ENCODE data around the gene MAGI2. TPM values are rescaled to one million over a fixed set of nuclear protein-coding genes. Genes with fewer than 3 reads are reported as not detected.

Gene MAGI2
- polyA plus RNA-seq, 4 donors: 0.22 to 2.1 (median 1.5) TPM

- Histone ChIP-seq H3K36me3 (ENCODE audit: control insufficient read depth in 3 of 3, insufficient read depth in 2 of 3, low read depth in 1 of 3, low read length in 3 of 3) (no peaks in the 10 kb centered on the region), H3K27ac (ENCODE audit: low read depth in 1 of 3, low read length in 2 of 3) (no peak overlapping the region), H3K9me3 (ENCODE audit: control insufficient read depth in 2 of 2, insufficient read depth in 1 of 2, low read depth in 1 of 2, low read length in 1 of 2) (no peaks in the 10 kb centered on the region), H3K4me3 (ENCODE audit: low read depth in 1 of 3, low read length in 3 of 3) (no peak overlapping the region), H3K4me1 (ENCODE audit: control insufficient read depth in 3 of 3, insufficient read depth in 2 of 3, low read depth in 1 of 3, low read length in 2 of 3) (no peaks in the 10 kb centered on the region), H3K27me3 (ENCODE audit: control insufficient read depth in 3 of 3, insufficient read depth in 3 of 3, low read length in 3 of 3) (peaks cover 0 to 7% (median 0%) of the 10 kb centered on the region in 3 donors)
- 39 to 82% (median 65%) methylated on average over 36 to 40 of the region's 40 CpGs for WGBS, 3 donors
- peak in 1 of 2 donors; percentile 28 for DNase-seq
- FAIRE-seq: no peak
Measured at GRCh38 chr7:78039790-78040776, 1413.4 kb downstream of the MAGI2 start.

- peaks cover 0 to 7% (median 0%) of the 10 kb centered on the region in 3 donors for H3K27me3 ChIP-seq (ENCODE audit: control insufficient read depth in 3 of 3, insufficient read depth in 3 of 3, low read length in 3 of 3)
- 82 to 90% (median 89%) methylated on average over 7 of the region's 7 CpGs for WGBS, 3 donors
- no peak overlapping the region for H3K27ac ChIP-seq (ENCODE audit: low read depth in 1 of 3, low read length in 2 of 3)
- no peaks in the 10 kb centered on the region for H3K4me1 ChIP-seq (ENCODE audit: control insufficient read depth in 3 of 3, insufficient read depth in 2 of 3, low read depth in 1 of 3, low read length in 2 of 3)
- no peak for FAIRE-seq
- no peaks in the 10 kb centered on the region for H3K9me3 ChIP-seq (ENCODE audit: control insufficient read depth in 2 of 2, insufficient read depth in 1 of 2, low read depth in 1 of 2, low read length in 1 of 2)
- H3K36me3 ChIP-seq (ENCODE audit: control insufficient read depth in 3 of 3, insufficient read depth in 2 of 3, low read depth in 1 of 3, low read length in 3 of 3): no peaks in the 10 kb centered on the region
- no peak overlapping the region for H3K4me3 ChIP-seq (ENCODE audit: low read depth in 1 of 3, low read length in 3 of 3)
- DNase-seq: no peak
Measured at GRCh38 chr7:78038465-78039080, 1414.9 kb downstream of the MAGI2 start.

GRCh38 chr7:78037603-78038002, 1415.9 kb downstream of the MAGI2 start:
- no peaks in the 10 kb centered on the region for H3K9me3 ChIP-seq (ENCODE audit: control insufficient read depth in 2 of 2, insufficient read depth in 1 of 2, low read depth in 1 of 2, low read length in 1 of 2)
- H3K36me3 ChIP-seq (ENCODE audit: control insufficient read depth in 3 of 3, insufficient read depth in 2 of 3, low read depth in 1 of 3, low read length in 3 of 3): no peaks in the 10 kb centered on the region
- H3K4me3 ChIP-seq (ENCODE audit: low read depth in 1 of 3, low read length in 3 of 3): no peak overlapping the region
- peaks cover 0 to 7% (median 0%) of the 10 kb centered on the region in 3 donors for H3K27me3 ChIP-seq (ENCODE audit: control insufficient read depth in 3 of 3, insufficient read depth in 3 of 3, low read length in 3 of 3)
- H3K27ac ChIP-seq (ENCODE audit: low read depth in 1 of 3, low read length in 2 of 3): no peak overlapping the region
- no peaks in the 10 kb centered on the region for H3K4me1 ChIP-seq (ENCODE audit: control insufficient read depth in 3 of 3, insufficient read depth in 2 of 3, low read depth in 1 of 3, low read length in 2 of 3)
- 78 to 93% (median 87%) methylated on average over 4 of the region's 4 CpGs for WGBS, 3 donors
- DNase-seq (no peak), FAIRE-seq (no peak)

- no peak overlapping the region for H3K27ac ChIP-seq (ENCODE audit: low read depth in 1 of 3, low read length in 2 of 3)
- no peaks in the 10 kb centered on the region for H3K27me3 ChIP-seq (ENCODE audit: control insufficient read depth in 3 of 3, insufficient read depth in 3 of 3, low read length in 3 of 3)
- no peak for DNase-seq
- H3K9me3 ChIP-seq (ENCODE audit: control insufficient read depth in 2 of 2, insufficient read depth in 1 of 2, low read depth in 1 of 2, low read length in 1 of 2): no peaks in the 10 kb centered on the region
- H3K36me3 ChIP-seq (ENCODE audit: control insufficient read depth in 3 of 3, insufficient read depth in 2 of 3, low read depth in 1 of 3, low read length in 3 of 3): no peaks in the 10 kb centered on the region
- H3K4me1 ChIP-seq (ENCODE audit: control insufficient read depth in 3 of 3, insufficient read depth in 2 of 3, low read depth in 1 of 3, low read length in 2 of 3): no peaks in the 10 kb centered on the region
- no peak overlapping the region for H3K4me3 ChIP-seq (ENCODE audit: low read depth in 1 of 3, low read length in 3 of 3)
- FAIRE-seq: no peak
- WGBS, 3 donors: 84 to 95% (median 91%) methylated on average over 1 of the region's 1 CpG
Measured at GRCh38 chr7:78033410-78033809, 1420.1 kb downstream of the MAGI2 start.

GRCh38 chr7:78026492-78026891, 1427.0 kb downstream of the MAGI2 start:
- H3K27ac ChIP-seq (ENCODE audit: low read depth in 1 of 3, low read length in 2 of 3): no peak overlapping the region
- no peaks in the 10 kb centered on the region for H3K9me3 ChIP-seq (ENCODE audit: control insufficient read depth in 2 of 2, insufficient read depth in 1 of 2, low read depth in 1 of 2, low read length in 1 of 2)
- no peaks in the 10 kb centered on the region for H3K4me1 ChIP-seq (ENCODE audit: control insufficient read depth in 3 of 3, insufficient read depth in 2 of 3, low read depth in 1 of 3, low read length in 2 of 3)
- no peak for DNase-seq
- no peak overlapping the region for H3K4me3 ChIP-seq (ENCODE audit: low read depth in 1 of 3, low read length in 3 of 3)
- H3K27me3 ChIP-seq (ENCODE audit: control insufficient read depth in 3 of 3, insufficient read depth in 3 of 3, low read length in 3 of 3): no peaks in the 10 kb centered on the region
- WGBS, 3 donors: 86 to 91% (median 91%) methylated on average over 5 of the region's 5 CpGs
- no peak for FAIRE-seq
- H3K36me3 ChIP-seq (ENCODE audit: control insufficient read depth in 3 of 3, insufficient read depth in 2 of 3, low read depth in 1 of 3, low read length in 3 of 3): no peaks in the 10 kb centered on the region

- H3K9me3 ChIP-seq (ENCODE audit: control insufficient read depth in 2 of 2, insufficient read depth in 1 of 2, low read depth in 1 of 2, low read length in 1 of 2): no peaks in the 10 kb centered on the region
- FAIRE-seq: no peak
- H3K27me3 ChIP-seq (ENCODE audit: control insufficient read depth in 3 of 3, insufficient read depth in 3 of 3, low read length in 3 of 3): no peaks in the 10 kb centered on the region
- H3K4me1 ChIP-seq (ENCODE audit: control insufficient read depth in 3 of 3, insufficient read depth in 2 of 3, low read depth in 1 of 3, low read length in 2 of 3): peaks cover 0 to 4% (median 0%) of the 10 kb centered on the region in 3 donors
- no peak overlapping the region for H3K27ac ChIP-seq (ENCODE audit: low read depth in 1 of 3, low read length in 2 of 3)
- WGBS, 3 donors: 64 to 71% (median 67%) methylated on average over 2 of the region's 2 CpGs
- H3K36me3 ChIP-seq (ENCODE audit: control insufficient read depth in 3 of 3, insufficient read depth in 2 of 3, low read depth in 1 of 3, low read length in 3 of 3): no peaks in the 10 kb centered on the region
- DNase-seq: no peak
- H3K4me3 ChIP-seq (ENCODE audit: low read depth in 1 of 3, low read length in 3 of 3): no peak overlapping the region
Measured at GRCh38 chr7:78024591-78024990, 1428.9 kb downstream of the MAGI2 start.

- DNase-seq (no peak), FAIRE-seq (no peak)
- Histone ChIP-seq H3K36me3 (ENCODE audit: control insufficient read depth in 3 of 3, insufficient read depth in 2 of 3, low read depth in 1 of 3, low read length in 3 of 3) (no peaks in the 10 kb centered on the region), H3K27ac (ENCODE audit: low read depth in 1 of 3, low read length in 2 of 3) (no peak overlapping the region), H3K27me3 (ENCODE audit: control insufficient read depth in 3 of 3, insufficient read depth in 3 of 3, low read length in 3 of 3) (no peaks in the 10 kb centered on the region), H3K4me3 (ENCODE audit: low read depth in 1 of 3, low read length in 3 of 3) (no peak overlapping the region), H3K4me1 (ENCODE audit: control insufficient read depth in 3 of 3, insufficient read depth in 2 of 3, low read depth in 1 of 3, low read length in 2 of 3) (peaks cover 0 to 7% (median 0%) of the 10 kb centered on the region in 3 donors), H3K9me3 (ENCODE audit: control insufficient read depth in 2 of 2, insufficient read depth in 1 of 2, low read depth in 1 of 2, low read length in 1 of 2) (no peaks in the 10 kb centered on the region)
- WGBS, 3 donors: 68 to 85% (median 72%) methylated on average over 4 of the region's 4 CpGs
Measured at GRCh38 chr7:78023191-78023590, 1430.3 kb downstream of the MAGI2 start.

- Histone ChIP-seq H3K4me3 (ENCODE audit: low read depth in 1 of 3, low read length in 3 of 3) (no peak overlapping the region), H3K36me3 (ENCODE audit: control insufficient read depth in 3 of 3, insufficient read depth in 2 of 3, low read depth in 1 of 3, low read length in 3 of 3) (no peaks in the 10 kb centered on the region), H3K27me3 (ENCODE audit: control insufficient read depth in 3 of 3, insufficient read depth in 3 of 3, low read length in 3 of 3) (no peaks in the 10 kb centered on the region), H3K9me3 (ENCODE audit: control insufficient read depth in 2 of 2, insufficient read depth in 1 of 2, low read depth in 1 of 2, low read length in 1 of 2) (no peaks in the 10 kb centered on the region), H3K4me1 (ENCODE audit: control insufficient read depth in 3 of 3, insufficient read depth in 2 of 3, low read depth in 1 of 3, low read length in 2 of 3) (peaks cover 0 to 13% (median 4%) of the 10 kb centered on the region in 3 donors), H3K27ac (ENCODE audit: low read depth in 1 of 3, low read length in 2 of 3) (no peak overlapping the region)
- WGBS, 3 donors: 80 to 95% (median 90%) methylated on average over 1 of the region's 1 CpG
- FAIRE-seq: no peak
- DNase-seq: peak; percentile 32 to 35
Measured at GRCh38 chr7:78022165-78022564, 1431.3 kb downstream of the MAGI2 start.
